GM19025 (cell line): ENCODE results near the gene TEKT5.
"Not testable (repeated sequence)": the region's sequence is repeated elsewhere in the genome, so short reads cannot be mapped to it uniquely, and the experiment has no call there.

ENCODE experiments used
- ATAC-seq: cut with Tn5 transposase; IDR thresholded peaks from one replicate; pipeline ENCODE4 v1.9.1; 2021; ENCODE audit warnings: mild to moderate bottlenecking, low read depth, moderate library complexity; ENCODE audit not compliant: unreplicated experiment

Gene TEKT5

DNA sequence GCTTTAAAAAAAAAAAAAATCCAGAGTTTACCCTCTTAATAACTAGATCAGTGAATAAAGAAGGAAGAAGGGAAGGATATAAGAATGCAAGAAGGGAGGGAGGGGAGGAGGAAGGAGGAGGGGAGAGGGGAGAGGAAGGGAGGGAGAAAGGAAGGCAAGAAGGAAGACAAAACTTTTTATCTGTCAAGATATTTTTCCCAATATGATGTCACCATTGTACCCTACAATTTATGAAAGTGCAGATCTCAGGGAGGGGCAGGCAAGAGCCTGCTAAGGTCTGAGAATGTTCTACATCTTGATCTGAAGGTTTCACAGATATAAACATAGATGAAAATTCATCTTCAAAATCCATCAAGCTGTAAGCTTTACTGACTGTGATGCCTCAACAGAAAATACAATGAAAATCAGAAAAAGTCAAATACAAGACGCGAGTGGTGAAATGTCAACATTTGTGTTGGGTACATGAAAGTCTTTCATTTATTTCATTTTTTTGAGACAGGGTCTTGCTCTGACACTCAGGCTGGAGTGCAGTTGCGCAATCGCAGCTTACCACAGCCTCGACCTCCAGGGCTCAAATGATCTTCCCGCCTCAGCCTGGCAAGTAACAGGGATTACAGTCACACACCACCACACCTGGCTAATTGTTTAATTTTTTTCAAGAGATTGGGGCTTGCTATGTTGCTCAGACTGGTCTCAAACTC lies 57.2 kb downstream of the TEKT5 start:
- no peak for ATAC-seq

DNA sequence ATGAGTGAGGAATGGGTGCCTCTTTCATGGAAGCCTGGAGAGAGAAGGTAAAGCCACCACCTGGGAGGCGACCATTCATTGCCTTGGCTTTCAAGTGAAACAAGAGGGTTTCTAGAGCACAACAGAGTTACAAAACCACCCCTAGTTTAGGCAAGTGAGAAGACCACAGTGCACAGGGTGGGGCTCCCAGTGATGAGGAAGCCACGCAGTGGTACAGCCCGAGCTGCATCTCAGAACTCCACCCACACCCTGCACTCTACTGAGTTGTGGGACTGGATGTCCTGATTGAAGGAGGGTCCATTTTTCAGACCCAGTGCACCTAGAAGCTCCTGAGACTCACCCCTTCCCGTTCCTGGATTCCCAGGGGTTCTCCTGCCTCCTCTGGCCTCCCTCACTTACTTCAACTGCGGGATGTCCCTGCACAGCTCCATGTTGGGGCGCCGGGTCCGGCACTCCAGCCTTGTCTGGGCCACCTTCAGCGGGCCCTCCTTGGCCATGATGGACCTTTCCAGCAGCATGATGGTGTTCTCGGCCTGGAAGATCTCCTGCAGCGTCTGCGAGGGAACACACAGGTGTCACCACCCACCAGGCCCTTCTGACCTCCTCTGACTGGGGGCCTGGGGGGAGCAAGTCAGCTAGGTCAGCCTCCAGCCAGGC lies 59.2 kb downstream of the TEKT5 start:
- ATAC-seq = no peak

DNA sequence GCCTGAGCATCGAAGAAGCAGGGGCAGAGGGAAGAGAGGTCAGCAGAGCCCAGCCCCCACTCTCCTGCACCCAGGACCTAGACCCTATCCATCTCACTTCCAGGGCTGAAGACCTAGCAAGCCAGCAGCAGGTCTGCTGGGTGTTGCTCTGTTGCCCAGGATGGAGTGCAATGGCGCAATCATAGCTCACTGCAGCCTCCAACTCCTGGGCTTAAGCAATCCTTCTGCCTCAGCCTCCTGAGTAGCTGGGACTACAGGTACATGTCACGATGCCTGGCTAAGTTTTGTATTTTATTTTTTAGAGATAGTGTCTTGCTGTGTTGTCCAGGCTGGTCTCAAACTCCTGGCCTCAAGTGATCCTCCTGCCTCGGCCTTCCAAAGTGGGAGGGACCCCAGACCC lies 61.3 kb downstream of the TEKT5 start:
- not testable (repeated sequence) for ATAC-seq

DNA sequence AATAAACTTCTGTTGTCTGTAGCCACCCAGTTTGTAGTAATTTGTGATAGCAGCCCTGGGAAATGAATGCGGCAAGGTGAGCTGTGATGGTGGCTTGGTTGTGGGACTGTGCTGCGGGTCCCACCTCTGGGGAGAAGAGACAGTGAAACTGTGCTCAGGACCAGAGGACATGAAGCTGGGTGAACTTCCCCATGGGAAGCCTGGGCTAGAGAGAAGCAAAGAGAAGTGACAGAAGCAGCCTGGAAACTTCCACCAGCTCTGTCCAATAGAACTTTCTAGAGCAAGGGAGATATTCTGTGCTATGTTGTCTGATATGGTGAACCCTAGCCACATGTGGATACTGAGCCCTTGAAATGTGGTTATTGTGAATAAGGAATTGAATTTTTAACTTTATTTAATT lies 62.8 kb downstream of the TEKT5 start:
- ATAC-seq = no peak

DNA sequence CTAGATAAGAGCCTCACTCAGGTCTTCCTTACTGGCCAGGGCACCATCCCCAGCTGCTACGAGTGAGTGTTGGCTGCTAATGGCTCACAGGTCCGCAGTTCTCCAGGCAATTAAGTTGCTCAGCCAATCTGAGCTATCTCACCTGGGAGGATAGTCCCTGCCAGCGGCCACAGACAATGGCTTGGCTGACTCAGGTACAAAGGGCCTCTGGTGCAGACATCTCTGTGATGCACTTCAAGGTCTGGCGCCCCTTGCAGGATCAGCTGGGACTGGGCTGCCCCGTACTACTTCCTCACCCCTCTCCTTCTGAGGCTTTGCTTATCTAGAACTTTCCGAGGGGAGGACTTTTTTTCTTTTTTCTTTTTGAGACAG lies 65.2 kb downstream of the TEKT5 start:
- ATAC-seq = no peak

DNA sequence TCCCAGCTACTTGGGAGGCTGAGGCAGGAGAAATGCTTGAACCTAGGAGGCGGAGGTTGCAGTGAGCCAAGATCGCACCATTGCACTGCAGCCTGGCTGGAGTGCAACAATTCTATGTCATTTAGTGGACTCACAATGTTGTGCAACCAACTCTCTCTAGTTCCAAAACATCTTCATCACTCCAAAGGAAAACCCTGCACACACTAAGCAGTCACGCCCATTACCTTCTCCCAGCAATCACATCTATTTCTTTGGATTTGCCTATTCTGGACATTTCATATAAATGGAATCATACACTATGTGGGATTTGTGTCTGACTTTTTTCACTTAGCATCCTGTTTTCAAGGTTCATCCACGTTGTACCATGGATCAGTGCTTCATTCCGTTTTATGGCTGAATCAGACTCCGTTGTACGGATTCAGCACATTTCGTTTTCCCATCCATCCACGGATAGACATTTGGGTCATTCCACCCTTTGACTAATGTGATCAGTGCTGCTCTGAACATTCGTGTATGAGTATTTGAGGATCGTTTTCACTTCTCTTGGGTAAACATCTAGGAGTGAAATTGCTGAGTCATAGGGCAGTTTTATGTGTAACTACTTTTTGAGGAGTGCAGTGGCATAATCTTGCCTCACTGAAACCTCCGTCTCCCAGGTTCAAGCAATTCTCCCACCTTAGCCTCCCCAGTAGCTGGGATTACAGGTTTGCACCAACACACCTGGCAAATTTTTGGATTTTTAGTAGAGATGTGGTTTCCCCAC lies 69.0 kb downstream of the TEKT5 start:
- no peak for ATAC-seq

DNA sequence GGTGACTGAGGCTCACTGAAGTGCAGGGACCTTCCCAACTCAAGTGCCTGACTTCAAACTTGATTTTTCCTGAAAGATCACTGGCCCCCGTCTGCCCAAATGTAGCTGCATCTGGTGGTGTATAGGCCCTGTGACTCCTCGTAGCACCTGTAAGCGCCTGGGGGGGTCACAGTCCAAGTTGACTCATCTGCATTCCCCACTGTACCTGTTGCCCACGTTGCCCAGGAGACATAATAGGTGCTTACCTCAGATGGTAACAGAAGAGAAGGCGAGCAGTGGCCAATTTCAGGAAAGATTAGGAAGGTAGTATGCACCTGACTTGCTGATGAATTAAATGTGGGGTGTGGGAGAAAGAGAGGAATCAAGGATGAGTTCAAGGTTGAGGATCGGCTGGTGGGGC lies 70.2 kb downstream of the TEKT5 start:
- no peak for ATAC-seq

DNA sequence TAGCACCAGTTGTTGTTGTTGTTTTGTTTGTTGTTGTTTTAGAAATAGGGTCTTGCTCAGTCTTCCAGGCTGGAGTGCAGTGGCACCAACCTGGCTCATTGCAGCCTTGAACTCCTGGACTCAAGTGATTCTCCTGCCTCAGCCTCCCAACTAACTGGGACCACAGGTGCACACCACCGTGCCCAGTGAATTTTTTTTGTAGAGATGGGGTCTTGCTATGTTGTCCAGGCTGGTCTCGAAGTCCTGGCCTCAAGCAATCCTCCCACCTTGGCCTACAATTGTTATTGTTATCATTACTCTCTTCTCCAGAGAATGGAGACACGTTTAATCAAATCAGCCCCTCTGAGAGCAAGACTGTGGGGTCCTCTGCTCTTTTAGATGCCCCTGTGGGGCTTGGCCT lies 71.7 kb downstream of the TEKT5 start:
- ATAC-seq = no peak

DNA sequence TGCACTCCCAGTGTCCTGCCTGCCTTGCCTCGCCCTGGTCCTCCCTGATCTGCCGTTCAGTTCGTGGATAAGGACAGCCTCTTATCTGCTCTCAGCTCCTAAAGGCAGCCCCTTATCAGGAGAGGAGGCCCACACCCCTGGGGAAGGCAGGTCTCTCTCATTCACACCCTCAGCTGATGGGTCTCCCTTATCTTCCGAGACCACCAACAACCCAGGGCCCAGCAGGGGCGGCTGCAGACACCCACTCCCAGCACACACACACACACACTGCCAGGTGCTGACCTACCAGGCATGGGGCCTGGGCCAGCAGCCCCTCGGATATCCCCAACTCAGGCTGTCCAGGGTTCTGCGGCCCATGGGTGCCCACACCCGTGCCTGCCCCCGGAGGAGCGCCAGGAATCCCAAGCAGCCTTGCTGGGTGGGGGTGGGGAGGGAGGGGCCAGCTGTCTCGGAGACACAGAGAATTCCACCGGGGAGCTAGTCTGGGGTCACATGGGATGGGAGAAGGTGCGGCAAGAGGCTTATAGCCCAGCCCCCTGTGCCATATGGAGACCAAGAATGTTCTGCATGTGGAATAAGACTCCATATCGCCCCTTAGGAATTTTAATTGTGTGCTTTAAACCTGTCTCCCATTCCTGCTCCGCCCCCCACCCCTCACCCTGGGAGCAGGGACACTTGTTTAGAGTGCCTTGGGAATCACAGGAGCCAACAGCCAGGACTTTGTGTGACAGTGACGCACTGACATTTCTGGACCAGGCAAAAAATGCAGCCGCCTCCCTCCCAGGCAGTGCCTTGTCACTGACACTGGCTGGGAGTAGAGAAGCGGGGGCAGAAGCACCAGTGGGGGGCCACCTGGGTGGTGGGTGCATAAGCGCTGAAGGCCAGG lies 72.5 kb downstream of the TEKT5 start:
- ATAC-seq = no peak

DNA sequence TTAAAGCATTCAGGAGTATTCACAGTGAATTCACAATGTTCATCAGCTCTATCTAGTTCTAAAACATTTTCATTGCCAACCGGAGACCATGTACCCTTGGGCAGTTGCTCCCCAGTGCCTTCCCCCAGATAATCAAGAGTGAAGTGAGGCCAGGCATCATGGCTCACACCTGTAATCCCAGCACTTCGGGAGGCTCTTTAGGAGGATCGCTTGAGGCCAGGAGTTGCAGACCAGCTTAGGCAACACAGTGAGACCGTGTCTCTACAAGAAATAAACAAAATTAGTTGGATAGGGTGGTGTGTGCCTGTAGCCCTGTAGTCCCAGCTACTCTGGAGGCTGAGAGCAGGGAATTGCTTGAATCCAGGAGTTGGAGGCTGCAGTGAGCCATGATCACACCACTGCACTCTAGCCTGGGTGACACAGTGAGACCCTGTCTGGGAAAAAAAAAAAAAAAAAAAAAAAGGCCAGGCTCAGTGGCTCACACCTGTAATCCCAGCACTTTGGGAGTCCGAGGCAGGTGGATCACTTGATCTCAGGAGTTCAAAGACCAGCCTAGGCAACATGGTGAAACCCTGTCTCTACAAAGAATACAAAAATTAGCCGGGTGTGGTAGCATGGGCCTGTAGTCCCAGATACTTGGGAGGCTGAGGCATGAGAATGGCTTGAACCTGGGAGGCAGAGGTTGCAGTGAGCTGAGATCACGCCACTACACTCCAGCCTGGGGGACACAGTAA lies 73.3 kb downstream of the TEKT5 start:
- ATAC-seq = not testable (repeated sequence)

DNA sequence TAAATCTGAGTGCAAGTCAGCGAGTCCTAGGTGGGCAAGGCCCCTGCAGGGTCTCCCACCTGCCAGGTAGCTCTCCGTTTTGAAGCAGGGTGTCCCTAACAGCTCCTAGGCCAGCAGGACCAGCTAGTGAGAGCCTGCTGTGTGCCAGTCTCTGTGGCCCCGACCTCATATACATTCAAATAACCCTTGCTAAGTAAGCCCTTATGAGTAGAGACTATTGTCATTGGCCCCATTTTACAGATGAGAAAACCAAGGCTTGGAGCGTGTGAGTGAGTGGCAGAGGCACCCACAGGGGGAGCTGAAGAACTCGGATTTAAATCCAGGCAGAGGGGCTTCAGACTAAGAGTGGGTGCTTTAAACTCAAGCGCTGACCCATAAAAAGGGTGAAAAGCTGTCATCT lies 74.6 kb downstream of the TEKT5 start:
- no peak for ATAC-seq

DNA sequence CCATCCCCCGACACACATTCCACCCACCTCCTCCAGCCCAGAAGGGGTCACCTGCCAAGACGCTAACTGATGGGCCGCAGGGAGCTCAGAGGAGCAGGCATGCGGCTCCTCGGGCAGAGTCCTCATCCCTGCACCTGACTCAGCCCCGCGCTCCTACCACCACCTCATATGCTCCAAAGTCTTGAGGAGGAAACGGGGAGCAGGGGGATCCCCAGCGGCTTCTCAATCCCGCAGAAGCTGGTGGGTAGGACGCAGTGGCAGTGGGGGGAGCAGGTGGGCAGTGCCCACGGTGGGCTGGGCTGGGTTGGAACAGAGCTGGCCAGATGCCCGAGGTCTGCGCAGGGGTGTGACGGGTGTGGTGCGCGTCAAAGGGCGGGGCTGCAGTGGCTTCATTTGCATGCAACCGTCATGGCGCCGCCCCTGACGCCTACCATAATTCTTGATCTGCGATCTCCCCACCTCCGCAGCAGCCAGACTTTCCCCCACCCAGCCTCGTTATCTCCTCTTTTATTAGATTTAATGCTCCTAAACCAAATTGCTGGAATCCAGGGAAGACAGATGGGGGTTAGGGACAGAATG lies 75.4 kb downstream of the TEKT5 start:
- no peak for ATAC-seq

DNA sequence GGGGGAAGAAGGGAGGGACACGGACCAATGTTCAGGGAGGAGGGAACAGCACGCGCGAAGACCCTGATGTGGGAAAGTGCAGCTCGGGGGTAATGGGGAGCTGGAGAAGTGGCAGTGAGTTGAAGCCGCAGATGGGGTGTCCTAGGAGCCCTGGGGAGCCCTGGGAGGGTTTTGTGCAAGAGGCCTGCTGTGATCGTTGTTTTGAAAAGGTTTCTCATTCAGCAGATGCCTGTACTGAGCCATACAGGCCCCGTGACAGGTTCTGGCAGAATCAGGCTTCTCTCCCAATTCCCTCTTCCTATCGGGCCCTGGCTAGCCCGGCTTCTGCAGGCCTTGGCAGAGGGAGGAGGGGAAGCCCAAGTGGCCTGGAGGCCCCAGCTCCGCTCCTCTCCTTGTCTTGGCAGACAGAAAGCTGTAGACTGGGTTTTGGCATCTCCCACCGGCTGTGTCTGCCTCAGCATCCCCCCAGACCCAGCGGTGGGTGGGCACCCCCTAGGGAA lies 76.0 kb downstream of the TEKT5 start:
- ATAC-seq = no peak

DNA sequence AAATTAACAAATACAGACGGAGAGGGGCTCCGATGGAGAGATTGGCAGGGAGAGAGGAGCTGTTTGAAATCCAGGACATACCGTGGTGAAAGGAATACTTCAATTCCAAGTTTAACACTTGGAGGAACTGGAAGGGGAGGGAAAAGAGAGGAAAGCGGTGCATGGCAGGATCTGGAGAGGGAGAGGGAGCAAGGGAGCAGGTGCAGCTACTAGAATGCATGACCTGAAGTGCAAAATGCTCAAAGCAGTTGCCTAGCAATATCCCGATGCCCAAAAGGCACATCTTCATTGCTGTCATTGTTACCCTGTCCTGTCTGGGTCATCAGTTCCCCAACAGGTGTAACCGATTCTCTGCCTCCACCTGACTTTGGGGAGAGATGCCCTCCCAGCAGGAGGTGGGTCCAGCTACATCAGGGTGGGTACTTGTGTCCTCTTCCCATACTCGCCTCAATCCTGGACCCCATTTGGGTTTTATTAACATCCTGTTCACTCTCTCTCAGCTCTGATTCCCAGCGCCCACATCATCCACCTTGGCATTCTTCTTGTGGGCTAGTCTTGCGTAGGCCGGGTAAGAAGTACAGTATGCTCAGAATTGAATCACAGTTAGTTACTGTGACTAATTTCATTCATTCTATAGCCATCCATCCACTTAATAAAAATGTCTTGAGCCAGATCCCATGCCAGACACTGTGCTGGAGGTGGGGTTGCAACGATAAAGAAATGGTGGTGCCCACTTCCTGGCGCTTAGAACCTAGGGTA lies 76.9 kb downstream of the TEKT5 start:
- ATAC-seq = no peak

DNA sequence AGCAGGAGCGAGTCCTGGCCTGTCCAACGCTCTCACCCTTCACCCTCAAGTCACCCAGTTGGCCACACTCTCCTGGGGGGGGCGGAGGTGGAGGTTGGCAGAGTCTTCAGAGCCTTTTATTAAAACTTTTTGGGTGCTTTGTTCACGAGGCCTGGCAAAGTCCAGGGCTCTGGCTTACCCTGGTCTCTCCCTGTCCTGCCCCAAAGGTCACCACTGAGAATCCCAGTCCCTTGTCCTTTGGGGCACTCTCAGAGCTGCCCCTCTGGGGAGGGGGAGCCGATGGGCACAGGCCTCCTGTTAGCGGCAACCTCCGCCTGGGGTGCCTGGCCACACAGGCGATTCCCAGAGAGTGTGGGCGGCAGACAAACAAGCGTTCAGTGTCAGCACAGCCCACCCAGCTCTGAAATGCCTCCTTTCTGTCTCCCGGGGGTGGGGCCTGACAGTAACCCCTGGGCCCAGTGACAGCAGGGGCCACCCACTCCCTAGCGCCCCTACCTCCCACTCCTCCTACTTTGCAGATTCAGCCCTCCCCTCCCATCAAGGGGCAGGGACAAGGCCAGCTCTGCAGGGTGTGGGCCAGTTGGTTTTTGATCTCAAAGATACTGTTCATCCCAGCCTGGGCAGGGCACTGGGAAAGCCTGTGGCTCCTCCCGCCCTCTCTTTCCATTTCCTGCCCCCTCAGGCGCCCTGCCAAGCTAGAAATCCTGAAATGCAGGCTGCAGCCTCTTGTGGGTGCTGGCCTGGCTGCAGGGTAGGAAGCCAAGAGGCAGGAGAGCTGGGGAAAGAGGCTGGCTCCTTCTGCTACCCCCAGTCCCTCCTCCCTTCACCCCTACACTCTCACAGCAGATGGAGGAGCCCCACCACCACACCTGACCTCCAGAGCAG lies 77.7 kb downstream of the TEKT5 start:
- ATAC-seq = no peak

DNA sequence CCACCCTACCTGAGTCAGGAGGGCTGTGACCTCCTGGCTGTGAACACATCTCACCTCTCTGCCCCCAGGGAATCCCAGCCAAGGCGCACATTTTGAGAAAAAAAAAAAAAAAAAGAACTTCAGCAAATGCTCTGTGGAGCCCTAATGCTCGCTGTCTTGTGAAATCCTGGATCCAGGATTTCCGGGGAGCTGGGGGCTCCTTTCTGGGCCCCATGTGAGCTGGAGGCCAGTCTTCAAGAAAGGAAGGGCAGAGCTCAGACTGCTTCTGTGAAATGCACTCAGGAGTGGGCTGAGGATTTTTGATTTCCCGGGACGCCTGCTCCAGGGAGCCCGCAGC lies 78.3 kb downstream of the TEKT5 start:
- ATAC-seq = no peak

DNA sequence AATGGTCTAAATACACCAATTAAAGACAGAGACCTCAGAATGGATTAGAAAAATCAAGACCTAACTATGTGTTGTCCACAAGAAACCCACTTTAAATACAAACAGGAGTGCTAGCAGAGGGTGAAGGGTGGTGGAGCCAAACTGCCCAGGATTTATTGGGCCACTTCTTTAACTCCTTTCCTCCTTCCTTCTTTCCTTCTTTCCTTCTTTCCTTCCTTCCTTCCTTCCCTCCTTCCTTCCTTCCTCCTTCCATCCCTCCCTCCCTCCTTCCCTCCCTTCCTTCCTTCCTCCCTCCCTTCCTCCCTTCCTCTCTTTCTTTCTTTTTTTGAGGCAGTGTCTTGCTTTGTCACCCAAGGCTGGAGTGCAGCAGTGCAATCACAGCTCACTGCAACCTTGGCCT lies 80.0 kb downstream of the TEKT5 start:
- no peak for ATAC-seq
